ENCODE data around the gene PNMA8C.
A peak's percentile ranks its signal among the peaks of the same experiment; 100 is the strongest.
"Not testable (repeated sequence)": the region's sequence is repeated elsewhere in the genome, so short reads cannot be mapped to it uniquely, and the experiment has no call there.

Gene PNMA8C

GRCh38 chr19:46447006-46447405 lies 18.3 kb upstream of the PNMA8C start:
- DNase-seq: no peak

- DNase-seq: no peak
These were observed 17.3 kb upstream of the PNMA8C start for GRCh38 chr19:46446021-46446420.

DNA sequence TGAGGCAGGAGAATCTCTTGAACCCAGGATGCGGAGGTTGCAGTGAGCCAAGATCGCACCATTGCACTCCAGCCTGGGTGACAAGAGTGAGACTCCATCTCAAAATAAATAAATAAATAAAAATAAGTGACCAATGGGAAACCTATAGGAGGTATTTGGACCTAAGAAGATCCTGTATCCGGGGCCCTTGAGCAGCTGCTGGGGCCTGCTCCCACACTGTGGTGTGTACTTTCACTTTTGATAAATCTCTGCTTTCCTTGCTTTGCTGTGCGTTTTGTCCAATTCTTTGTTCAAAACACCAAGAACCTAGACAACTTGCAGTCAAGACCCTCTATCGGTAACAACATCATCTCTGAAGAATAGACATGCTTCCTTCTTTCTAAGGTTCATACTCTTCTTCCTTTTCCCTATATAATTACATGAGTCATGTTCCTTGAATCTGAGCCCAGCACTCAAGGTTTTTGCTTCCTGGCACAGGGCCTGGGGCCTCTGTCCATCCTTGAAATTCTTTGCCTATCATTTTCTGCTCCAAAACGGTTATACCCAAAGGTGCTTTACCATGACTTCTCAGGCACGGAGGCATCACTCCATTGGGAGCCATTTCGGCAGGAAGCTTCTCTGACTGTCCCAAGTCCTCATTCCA lies 14.2 kb upstream of the PNMA8C start:
- no peak for DNase-seq

- DNase-seq: no peak
These were observed 13.1 kb upstream of the PNMA8C start for GRCh38 chr19:46441866-46442265.

DNA sequence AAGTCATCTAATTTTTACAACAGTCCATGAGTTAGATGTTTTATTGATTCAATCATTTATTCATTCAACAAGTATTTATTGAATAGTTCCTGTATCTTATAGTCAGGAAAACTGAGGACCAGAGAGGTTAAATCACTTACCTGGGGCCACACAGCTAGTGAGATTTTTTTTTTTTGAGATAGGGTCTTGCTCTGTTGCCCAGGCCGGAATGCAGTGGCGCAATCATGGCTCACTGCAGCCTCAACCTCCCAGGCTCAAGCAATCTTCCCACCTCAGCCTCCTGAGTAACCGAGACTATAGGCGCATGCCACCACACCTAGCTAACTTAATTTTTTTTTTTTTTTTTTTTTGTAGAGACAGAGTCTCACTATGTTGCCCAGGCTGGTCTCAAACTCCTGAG lies 7.0 kb upstream of the PNMA8C start:
- DNase-seq: not testable (repeated sequence)

DNA sequence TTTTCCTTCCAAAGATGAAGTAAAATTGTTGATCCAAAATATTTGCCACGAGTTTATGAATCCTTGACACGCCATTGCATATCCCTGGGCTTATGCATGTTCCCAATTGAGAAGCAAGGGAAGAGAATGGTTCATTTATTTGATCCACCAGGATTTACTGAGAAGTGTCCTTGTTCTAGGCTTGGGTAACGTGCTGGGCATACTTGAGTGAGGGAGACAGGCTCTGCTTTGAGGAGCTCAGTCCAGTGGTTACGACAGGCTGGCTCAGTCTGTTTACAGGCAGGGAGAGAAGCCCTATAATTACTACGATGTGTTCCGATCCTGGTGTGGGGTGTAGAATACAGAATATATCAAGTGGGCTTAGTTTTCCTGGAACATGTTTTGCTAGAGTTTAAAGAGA lies 6.3 kb upstream of the PNMA8C start:
- DNase-seq: no peak

- DNase-seq: not testable (repeated sequence)
These were observed 4.7 kb upstream of the PNMA8C start for GRCh38 chr19:46433470-46433869.

DNA sequence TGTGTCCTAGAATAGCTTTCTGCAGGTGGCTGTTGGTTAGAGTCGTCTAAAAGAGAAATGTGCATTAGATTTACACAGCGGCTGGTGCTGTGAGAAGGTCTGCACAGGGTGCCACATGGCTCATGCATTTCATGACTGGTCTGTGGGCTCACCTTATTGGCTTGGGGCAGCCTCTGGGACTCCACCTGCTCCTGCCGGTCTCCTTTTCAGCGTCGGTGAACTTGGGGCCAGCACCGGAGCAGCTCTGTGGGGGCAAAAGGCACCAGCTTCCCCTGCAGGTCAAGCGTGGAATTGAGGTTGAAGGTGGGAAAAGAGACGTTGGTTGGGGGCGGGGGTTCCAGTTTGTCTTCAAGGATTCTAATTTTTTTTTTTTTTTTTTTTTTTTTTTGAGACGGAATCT lies 3.1 kb upstream of the PNMA8C start:
- DNase-seq: no peak

- no peak for DNase-seq
These were observed 1.3 kb upstream of the PNMA8C start for GRCh38 chr19:46429999-46430398.

GRCh38 chr19:46427518-46428045 lies 1.2 kb downstream of the PNMA8C start:
- DNase-seq: no peak

DNA sequence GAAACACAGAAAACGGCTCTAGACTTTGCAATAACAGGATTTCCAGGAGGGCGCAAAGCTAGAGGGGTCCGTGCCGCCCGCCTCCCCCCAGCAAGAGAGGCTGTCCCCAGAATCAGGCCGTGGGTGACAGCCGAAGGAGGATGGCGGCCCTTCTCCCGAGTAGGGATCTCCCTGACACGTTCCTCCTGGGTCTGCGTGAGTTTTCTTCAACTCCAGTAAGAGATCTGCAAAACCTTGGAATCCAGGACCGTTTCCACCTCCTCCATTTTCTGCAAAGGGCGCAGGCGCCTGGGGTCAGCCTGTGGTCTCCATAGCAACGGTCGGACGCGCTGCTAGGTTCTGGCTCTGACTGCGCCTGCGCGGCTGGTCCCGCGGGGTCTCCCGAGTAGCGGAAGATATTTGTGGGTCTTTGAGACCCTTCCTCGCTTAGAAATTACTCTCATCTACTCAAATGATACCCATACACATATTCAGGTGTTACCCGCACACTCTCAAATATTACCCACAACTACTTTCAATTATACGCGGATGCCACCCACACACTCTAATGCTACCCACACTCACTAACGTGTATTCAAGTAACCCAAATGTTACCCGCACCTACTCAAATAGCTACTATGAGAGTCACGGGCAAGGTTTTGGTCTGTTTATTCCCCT lies 2.1 kb downstream of the PNMA8C start:
- peak; percentile 90 for DNase-seq

DNA sequence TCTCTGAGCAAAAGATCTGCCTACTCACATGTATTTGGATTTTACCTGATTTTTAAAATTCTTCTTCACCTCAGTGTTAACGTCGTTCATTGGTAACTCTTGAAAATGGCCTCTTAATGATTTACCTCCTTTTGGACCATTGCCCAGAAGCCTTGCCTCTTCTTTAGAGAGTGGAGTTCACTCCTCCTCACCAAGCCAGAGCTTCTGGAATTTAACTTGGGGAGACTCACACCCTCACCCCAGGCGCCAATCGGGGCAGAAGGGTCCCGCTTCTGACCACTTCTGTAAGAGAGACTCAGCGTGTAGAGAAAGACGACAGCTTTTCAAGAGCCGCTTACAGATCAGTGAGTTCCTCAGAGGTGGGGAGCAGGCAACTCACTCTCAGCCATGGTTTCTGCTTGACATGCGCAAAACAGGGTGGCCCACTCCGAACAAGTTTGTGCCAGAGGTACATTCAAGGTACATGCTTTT lies 2.7 kb downstream of the PNMA8C start:
- no peak for DNase-seq

- no peak for DNase-seq
These were observed 5.5 kb downstream of the PNMA8C start for GRCh38 chr19:46423188-46423587.

DNA sequence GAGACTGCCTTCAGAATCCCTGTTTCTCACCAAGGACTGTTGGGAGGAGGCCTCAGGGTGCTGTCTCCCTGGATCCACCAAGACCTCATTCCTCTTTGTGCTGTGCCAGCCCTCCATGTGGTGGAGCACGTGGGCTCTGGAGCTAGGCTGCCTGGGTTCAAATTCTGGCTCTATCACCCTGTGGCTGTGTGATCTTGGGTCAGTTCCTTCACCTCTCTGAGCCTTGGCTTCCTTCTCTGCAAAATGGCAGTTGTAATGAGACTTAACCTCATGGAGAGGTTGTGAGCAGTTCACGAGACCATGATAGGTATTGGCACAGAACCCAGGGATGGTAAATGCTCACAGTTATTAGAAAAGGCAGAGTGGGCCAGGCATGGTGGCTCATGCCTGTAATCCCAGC lies 6.4 kb downstream of the PNMA8C start:
- DNase-seq: no peak

DNA sequence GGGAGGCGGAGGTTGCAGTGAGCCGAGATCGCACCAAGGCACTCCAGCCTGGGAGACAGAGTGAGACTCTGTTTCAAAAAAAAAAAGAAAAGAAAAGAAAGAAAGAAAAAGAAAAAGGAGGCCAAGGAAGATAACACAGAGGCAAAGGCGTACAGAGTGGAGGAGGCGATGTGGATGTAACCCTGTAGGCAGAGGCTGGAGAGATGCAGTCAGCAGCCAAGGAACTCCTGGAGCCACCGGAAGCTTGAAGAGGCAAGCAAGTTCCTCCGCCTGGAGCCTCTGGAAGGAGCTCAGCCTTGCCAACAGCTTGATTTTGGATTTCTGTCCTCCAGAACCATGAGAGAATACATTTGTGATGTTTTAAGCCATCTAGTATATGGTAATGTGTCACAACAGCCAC lies 8.7 kb downstream of the PNMA8C start:
- DNase-seq: no peak

GRCh38 chr19:46415804-46416709 lies 12.7 kb downstream of the PNMA8C start:
- DNase-seq: peak; percentile 71

DNA sequence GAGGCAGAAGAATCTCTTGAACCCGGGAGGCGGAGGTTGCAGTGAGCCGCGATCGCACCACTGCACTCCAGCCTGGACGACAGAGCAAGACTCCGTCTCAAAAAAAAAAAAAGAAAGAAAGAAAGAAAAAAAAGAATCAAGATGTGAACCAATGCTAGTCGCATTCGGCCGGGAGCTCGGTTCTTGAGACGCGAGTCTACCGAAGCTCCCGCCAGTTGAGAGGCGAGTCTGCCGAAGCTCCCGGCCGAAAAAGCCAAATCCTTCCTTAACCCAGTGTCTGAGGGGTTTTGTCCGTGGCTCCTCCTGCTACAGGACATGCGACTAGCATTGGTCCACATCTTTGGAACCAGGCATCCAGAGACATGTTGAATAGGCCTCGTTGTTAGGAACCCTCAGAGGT lies 13.8 kb downstream of the PNMA8C start:
- not testable (repeated sequence) for DNase-seq

DNA sequence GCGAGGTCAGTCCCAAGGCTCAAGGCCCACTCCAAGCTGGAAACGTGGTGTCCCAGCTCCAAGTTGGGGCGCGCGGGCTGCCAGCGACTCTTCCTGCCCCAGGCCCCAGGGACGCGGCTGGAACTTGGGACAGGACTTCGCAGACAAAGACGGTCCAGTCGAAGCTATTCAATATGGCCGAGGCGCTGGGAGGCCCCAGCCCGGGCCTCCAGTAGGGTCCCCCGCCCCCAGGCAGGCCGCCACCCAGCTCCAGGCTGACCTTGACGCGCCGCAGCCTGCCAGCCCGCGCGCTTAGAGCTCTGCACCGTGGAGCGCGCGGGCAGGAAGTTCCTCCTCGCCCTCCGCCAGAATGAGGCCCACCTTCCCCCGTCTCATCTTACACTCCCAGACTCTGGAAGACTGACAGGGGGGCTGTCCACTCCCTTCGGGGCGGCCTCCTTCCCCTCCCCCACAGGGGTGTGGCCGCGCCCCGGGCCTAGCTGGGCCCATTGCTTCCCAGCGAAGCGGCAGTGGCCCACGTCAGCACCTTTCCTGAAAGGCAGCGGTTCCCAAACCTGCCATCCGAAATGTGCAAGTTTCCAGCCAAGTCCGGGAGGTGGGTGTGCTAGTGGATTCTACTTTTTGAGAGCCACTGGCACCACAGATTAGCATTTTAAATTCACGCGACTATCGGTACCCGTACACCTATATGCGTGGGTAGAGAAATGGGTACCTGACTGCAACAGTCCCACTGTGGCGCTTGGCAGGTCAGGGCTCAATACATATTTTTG lies 15.3 kb downstream of the PNMA8C start, which contains the start of gene CCDC8:
Gene CCDC8, minus strand, starts transcription at position 303 of the 770 bp plus-strand sequence. CDS start 754 bp downstream, outside the sequence.
- DNase-seq: peak; percentile 91

GRCh38 chr19:46412650-46413261 lies 16.0 kb downstream of the PNMA8C start:
- no peak for DNase-seq

DNA sequence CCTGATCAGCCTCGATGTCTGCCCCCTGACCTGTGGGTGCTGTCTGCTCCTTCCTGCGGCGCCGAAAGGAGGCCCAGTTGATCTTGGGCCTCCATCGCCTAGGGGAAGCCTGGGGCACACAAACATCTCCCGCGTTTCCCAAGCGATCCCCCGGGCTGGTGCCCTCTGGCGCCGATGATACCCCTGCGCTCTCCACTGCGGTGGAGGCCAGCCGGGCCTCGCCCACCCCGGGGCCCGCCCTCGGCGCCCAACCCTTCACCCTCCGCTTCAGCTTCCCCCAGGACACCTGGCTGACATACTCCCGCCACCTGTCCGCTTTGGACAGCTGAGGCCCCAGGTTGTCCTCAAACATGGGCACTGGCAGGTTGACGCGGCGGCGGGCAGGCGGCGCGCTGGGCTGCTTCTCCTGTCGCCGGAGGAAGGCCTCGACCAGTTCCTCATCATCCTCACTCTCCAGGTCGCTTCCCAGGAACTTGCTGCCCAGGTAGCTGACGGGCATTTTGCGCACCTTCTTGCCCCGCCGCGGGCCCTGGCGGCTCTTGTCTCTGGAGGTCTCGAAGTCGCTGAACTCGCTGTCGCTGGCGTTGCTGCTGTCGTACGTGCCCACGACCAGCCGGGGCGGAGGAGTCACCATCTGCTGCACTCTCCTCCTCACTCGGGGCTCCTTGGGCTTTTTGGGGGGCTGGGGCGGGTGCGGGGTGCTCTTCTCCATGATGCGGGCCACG lies 16.6 kb downstream of the PNMA8C start:
- DNase-seq: no peak
